Measurements from ENCODE around the gene CPT1A. TPM values are rescaled to one million over a fixed set of nuclear protein-coding genes. Genes with fewer than 3 reads are reported as not detected.

CPT1A gene
- total and polyA plus RNA-seq, 10 of the 15 experiments (the other 5 are each of a cell fraction or from before 2014, with no cell fraction given): 1.1 to 17.5 (median 6.0) TPM

DNA sequence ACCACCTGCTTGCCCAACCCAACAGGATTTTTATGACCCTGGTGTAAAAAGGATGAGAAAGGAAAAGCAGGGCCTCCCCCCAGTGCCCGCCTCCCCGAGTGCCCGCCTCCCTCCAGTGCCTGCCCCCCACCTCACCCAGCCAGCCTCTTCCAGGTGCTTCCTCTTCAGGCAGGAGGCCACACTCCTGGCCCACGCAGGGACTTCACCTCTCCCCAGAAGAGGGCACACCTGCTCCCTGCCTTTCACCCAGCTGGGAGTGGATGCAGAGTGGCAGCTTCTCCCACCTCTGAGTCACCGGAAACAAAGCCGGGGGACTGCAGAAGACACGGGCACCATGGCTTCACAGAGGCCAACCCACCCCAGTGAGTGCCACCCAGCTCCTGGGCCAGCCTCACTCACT lies 16.1 kb downstream of the CPT1A start (continued):
- TF ChIP-seq, protein P1, sequence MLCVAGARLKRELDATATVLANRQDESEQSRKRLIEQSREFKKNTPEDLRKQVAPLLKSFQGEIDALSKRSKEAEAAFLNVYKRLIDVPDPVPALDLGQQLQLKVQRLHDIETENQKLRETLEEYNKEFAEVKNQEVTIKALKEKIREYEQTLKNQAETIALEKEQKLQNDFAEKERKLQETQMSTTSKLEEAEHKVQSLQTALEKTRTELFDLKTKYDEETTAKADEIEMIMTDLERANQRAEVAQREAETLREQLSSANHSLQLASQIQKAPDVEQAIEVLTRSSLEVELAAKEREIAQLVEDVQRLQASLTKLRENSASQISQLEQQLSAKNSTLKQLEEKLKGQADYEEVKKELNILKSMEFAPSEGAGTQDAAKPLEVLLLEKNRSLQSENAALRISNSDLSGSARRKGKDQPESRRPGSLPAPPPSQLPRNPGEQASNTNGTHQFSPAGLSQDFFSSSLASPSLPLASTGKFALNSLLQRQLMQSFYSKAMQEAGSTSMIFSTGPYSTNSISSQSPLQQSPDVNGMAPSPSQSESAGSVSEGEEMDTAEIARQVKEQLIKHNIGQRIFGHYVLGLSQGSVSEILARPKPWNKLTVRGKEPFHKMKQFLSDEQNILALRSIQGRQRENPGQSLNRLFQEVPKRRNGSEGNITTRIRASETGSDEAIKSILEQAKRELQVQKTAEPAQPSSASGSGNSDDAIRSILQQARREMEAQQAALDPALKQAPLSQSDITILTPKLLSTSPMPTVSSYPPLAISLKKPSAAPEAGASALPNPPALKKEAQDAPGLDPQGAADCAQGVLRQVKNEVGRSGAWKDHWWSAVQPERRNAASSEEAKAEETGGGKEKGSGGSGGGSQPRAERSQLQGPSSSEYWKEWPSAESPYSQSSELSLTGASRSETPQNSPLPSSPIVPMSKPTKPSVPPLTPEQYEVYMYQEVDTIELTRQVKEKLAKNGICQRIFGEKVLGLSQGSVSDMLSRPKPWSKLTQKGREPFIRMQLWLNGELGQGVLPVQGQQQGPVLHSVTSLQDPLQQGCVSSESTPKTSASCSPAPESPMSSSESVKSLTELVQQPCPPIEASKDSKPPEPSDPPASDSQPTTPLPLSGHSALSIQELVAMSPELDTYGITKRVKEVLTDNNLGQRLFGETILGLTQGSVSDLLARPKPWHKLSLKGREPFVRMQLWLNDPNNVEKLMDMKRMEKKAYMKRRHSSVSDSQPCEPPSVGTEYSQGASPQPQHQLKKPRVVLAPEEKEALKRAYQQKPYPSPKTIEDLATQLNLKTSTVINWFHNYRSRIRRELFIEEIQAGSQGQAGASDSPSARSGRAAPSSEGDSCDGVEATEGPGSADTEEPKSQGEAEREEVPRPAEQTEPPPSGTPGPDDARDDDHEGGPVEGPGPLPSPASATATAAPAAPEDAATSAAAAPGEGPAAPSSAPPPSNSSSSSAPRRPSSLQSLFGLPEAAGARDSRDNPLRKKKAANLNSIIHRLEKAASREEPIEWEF (IDR thresholded peaks at IDR 0.05; ENCODE audit: insufficient replicate concordance, low read depth, low read length): no peak

DNA sequence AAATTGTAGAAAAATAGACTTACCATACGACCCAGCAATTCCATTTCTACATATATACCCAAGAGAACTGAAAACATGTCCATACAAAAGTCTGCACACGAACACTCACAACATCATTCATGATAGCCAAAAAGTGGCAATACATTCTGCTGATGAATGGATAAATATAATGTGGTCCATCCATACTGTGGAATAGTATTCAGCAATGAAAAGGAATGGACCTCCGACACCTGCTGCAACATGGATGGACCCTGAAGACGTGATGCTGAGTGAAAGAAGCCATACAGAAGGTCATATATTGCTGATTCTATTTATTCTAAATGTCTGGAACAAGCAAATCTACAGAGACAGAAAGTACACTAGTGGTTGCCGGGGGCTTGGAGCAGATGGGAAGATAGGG lies 19.2 kb downstream of the CPT1A start:
- BruUV-seq (replicated peaks): no TSS peak
- no peaks in the 10 kb centered on the region; the same call in 1 of the 2 replicates for H3K79me2 ChIP-seq (ENCODE audit: control insufficient read depth, insufficient read depth, low read length)
- CTCF ChIA-PET: no interaction called here

More for the DNA sequence above, 19.2 kb downstream of the CPT1A start:
- POLR2A ChIA-PET: no interaction called here
- Histone ChIP-seq H3K36me3 (ENCODE audit: control insufficient read depth in 2 of 2, insufficient read depth in 2 of 2, low read length in 1 of 2) (no peaks in the 10 kb centered on the region), H3K4me1 (ENCODE audit: control insufficient read depth, insufficient read depth, low read length) (peaks cover 4% of the 10 kb centered on the region; the same call in 1 of the 2 replicates), H3K27ac (ENCODE audit: control insufficient read depth, insufficient read depth) (no peak overlapping the region), H3K4me2 (ENCODE audit: control insufficient read depth, insufficient read depth) (no peak overlapping the region), H3K9ac (ENCODE audit: control insufficient read depth, insufficient read depth, low read length) (no peak overlapping the region), H3K27me3 (replicated peaks in 1 of 2; ENCODE audit: control insufficient read depth in 2 of 2, insufficient read depth in 2 of 2, low read length in 1 of 2) (no peaks in the 10 kb centered on the region), H4K20me1 (ENCODE audit: control insufficient read depth, insufficient read depth) (0 out of 2 replicates have a peak, but pooled peaks cover 2% of the 10 kb centered on the region), H3K9me3 (replicated peaks; ENCODE audit: control insufficient read depth, insufficient read depth, low read length) (no peaks in the 10 kb centered on the region), H2AFZ (ENCODE audit: control insufficient read depth, low read depth, low read length) (no peak overlapping the region), H3K4me3 (no peak overlapping the region)
- DNase-seq (ENCODE audit: low read depth, low spot score) (no peak), ATAC-seq (no peak), FAIRE-seq (no peak)
- in situ Hi-C loops (cut with MboI) (no loop called here), intact Hi-C loops (cut with micrococcal nuclease; ENCODE audit: unreplicated experiment) (no loop called here)
- 83% methylated on average over 5 of the region's 5 CpGs for WGBS (ENCODE audit: insufficient coverage, insufficient replicate concordance, low lambda C conversion rate, missing lambda C conversion rate)
- TF ChIP-seq RB1 (IDR thresholded peaks at IDR 0.05; ENCODE audit: borderline replicate concordance) (no peak), POLR2AphosphoS2 (IDR thresholded peaks at IDR 0.05; ENCODE audit: low read depth, low read length) (no peak), TCF7 (IDR thresholded peaks at IDR 0.05; ENCODE audit: borderline replicate concordance) (no peak), SREBF2 (IDR thresholded peaks at IDR 0.05; ENCODE audit: low read length) (no peak)
- TF ChIP-seq, protein P2, sequence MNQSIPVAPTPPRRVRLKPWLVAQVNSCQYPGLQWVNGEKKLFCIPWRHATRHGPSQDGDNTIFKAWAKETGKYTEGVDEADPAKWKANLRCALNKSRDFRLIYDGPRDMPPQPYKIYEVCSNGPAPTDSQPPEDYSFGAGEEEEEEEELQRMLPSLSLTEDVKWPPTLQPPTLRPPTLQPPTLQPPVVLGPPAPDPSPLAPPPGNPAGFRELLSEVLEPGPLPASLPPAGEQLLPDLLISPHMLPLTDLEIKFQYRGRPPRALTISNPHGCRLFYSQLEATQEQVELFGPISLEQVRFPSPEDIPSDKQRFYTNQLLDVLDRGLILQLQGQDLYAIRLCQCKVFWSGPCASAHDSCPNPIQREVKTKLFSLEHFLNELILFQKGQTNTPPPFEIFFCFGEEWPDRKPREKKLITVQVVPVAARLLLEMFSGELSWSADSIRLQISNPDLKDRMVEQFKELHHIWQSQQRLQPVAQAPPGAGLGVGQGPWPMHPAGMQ (IDR thresholded peaks at IDR 0.05; ENCODE audit: borderline replicate concordance): no peak
- TF ChIP-seq, protein P3, sequence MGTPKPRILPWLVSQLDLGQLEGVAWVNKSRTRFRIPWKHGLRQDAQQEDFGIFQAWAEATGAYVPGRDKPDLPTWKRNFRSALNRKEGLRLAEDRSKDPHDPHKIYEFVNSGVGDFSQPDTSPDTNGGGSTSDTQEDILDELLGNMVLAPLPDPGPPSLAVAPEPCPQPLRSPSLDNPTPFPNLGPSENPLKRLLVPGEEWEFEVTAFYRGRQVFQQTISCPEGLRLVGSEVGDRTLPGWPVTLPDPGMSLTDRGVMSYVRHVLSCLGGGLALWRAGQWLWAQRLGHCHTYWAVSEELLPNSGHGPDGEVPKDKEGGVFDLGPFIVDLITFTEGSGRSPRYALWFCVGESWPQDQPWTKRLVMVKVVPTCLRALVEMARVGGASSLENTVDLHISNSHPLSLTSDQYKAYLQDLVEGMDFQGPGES (IDR thresholded peaks at IDR 0.05): no peak
- SMC1A ChIA-PET (ENCODE audit: uncharacterized antibody, unreplicated experiment): no interaction called here
- RAD21 ChIA-PET (ENCODE audit: unreplicated experiment): no interaction called here
